Large intestine (tissue), 3 donors: ENCODE data around the gene LRRC61. TPM values are rescaled to one million over a fixed set of nuclear protein-coding genes. Genes with fewer than 3 reads are reported as not detected.

Source experiments
- DNase-seq, 2 donors: peaks; one replicate each; pipeline versions ENCODE4 v3.0.0 to v3.0.0-alpha.2; 2013
- H3K27ac ChIP-seq: one replicate; pipeline ENCODE4 v1.5.1; 2013; ENCODE audit warnings: low read length
- H3K27me3 ChIP-seq: 2 replicates; pipeline ENCODE4 v1.6.1; 2013; ENCODE audit warnings: low read length; ENCODE audit not compliant: control insufficient read depth, insufficient read depth
- H3K36me3 ChIP-seq: 2 replicates; pipeline ENCODE4 v1.6.1; 2013; ENCODE audit warnings: low read length; ENCODE audit not compliant: control insufficient read depth, insufficient read depth
- H3K4me1 ChIP-seq: one replicate; pipeline ENCODE4 v1.6.1; 2013; ENCODE audit warnings: low read length; ENCODE audit not compliant: control insufficient read depth, insufficient read depth
- H3K4me3 ChIP-seq: one replicate; pipeline ENCODE4 v1.5.1; 2013; ENCODE audit warnings: low read length
- H3K9me3 ChIP-seq: one replicate; pipeline ENCODE4 v1.6.1; 2013; ENCODE audit warnings: mild to moderate bottlenecking, low read depth, low read length, moderate library complexity; ENCODE audit not compliant: control insufficient read depth
- WGBS: methylation state at CpG from one replicate; pipeline ENCODE4 v1.1.5; 2013; ENCODE audit warnings: low lambda C conversion rate; ENCODE audit not compliant: insufficient coverage; 5-methylcytosine and 5-hydroxymethylcytosine counted together
- polyA plus RNA-seq: library from polyadenylated mRNA; unstranded; fragments of 120-200 nt; gene quantifications from one replicate; pipeline ENCODE4 v1.2.1, GENCODE V29; 2013

Gene LRRC61
- polyA plus RNA-seq, 1 donor, result 22.8 TPM

- Histone ChIP-seq H3K27ac (no peak overlapping the region), H3K36me3 (no peaks in the 10 kb centered on the region), H3K27me3 (no peaks in the 10 kb centered on the region), H3K4me3 (no peak overlapping the region), H3K9me3 (no peaks in the 10 kb centered on the region), H3K4me1 (peaks cover 2% of the 10 kb centered on the region)
- 62% methylated on average over 2 of the region's 7 CpGs for WGBS
- DNase-seq, result no peak
Measured at GRCh38 chr7:150361402-150361801, 38.2 kb downstream of the LRRC61 start.

GRCh38 chr7:150361807-150362621 lies 38.9 kb downstream of the LRRC61 start:
- Histone ChIP-seq H3K4me3 (no peak overlapping the region), H3K9me3 (no peaks in the 10 kb centered on the region), H3K27me3 (no peaks in the 10 kb centered on the region), H3K4me1 (peaks cover 4% of the 10 kb centered on the region), H3K27ac (no peak overlapping the region), H3K36me3 (no peaks in the 10 kb centered on the region)
- WGBS, result no CpG with 5 or more reads among the region's 18 CpGs
- no peak for DNase-seq

GRCh38 chr7:150363370-150363769 lies 40.2 kb downstream of the LRRC61 start:
- WGBS, result no CpG with 5 or more reads among the region's 4 CpGs
- H3K9me3 ChIP-seq, result no peaks in the 10 kb centered on the region
- H3K36me3 ChIP-seq, result no peaks in the 10 kb centered on the region
- no peak for DNase-seq
- peaks cover 13% of the 10 kb centered on the region for H3K4me1 ChIP-seq
- H3K4me3 ChIP-seq, result no peak overlapping the region
- no peaks in the 10 kb centered on the region for H3K27me3 ChIP-seq
- H3K27ac ChIP-seq, result no peak overlapping the region

GRCh38 chr7:150363872-150364271 lies 40.7 kb downstream of the LRRC61 start:
- Histone ChIP-seq H3K4me1 (peaks cover 13% of the 10 kb centered on the region), H3K9me3 (no peaks in the 10 kb centered on the region), H3K4me3 (no peak overlapping the region), H3K36me3 (no peaks in the 10 kb centered on the region), H3K27ac (no peak overlapping the region), H3K27me3 (no peaks in the 10 kb centered on the region)
- WGBS, result 75% methylated on average over 1 of the region's 5 CpGs
- DNase-seq, result no peak

GRCh38 chr7:150365194-150365593 lies 42.0 kb downstream of the LRRC61 start:
- peaks cover 20% of the 10 kb centered on the region for H3K4me1 ChIP-seq
- no peaks in the 10 kb centered on the region for H3K9me3 ChIP-seq
- no peak overlapping the region for H3K27ac ChIP-seq
- no peak for DNase-seq
- no peak overlapping the region for H3K4me3 ChIP-seq
- H3K27me3 ChIP-seq, result no peaks in the 10 kb centered on the region
- 92% methylated on average over 2 of the region's 10 CpGs for WGBS
- H3K36me3 ChIP-seq, result peaks cover 5% of the 10 kb centered on the region

GRCh38 chr7:150365673-150366398 lies 42.7 kb downstream of the LRRC61 start:
- peaks cover 8% of the 10 kb centered on the region for H3K36me3 ChIP-seq
- no peaks in the 10 kb centered on the region for H3K27me3 ChIP-seq
- WGBS, result no CpG with 5 or more reads among the region's 5 CpGs
- no peak overlapping the region for H3K4me3 ChIP-seq
- DNase-seq, result peak in 1 of 2 donors; percentile 31
- H3K9me3 ChIP-seq, result no peaks in the 10 kb centered on the region
- peaks cover 27% of the 10 kb centered on the region for H3K4me1 ChIP-seq
- no peak overlapping the region for H3K27ac ChIP-seq

- H3K9me3 ChIP-seq, result peaks cover 2% of the 10 kb centered on the region
- 100% methylated on average over 1 of the region's 8 CpGs for whole genome bisulfite sequencing
- H3K4me1 ChIP-seq, result peaks cover 36% of the 10 kb centered on the region
- H3K4me3 ChIP-seq, result peak overlapping the region; percentile 61
- peaks cover 24% of the 10 kb centered on the region for H3K36me3 ChIP-seq
- H3K27me3 ChIP-seq, result no peaks in the 10 kb centered on the region
- DNase-seq, result peak in 1 of 2 donors; percentile 71
- H3K27ac ChIP-seq, result peak overlapping the region; percentile 88
Measured at GRCh38 chr7:150367677-150368095, 44.5 kb downstream of the LRRC61 start.

GRCh38 chr7:150368096-150368883 lies 45.1 kb downstream of the LRRC61 start, which contains the start of gene REPIN1:
REPIN1 (plus strand) TSS chr7:150368822; CDS start chr7:150369712, 890 bp downstream.
- H3K4me1 ChIP-seq, result peaks cover 42% of the 10 kb centered on the region
- H3K9me3 ChIP-seq, result peaks cover 2% of the 10 kb centered on the region
- H3K27ac ChIP-seq, result peak within 1 kb of the TSS; percentile 94
- H3K27me3 ChIP-seq, result no peaks in the 10 kb centered on the region
- WGBS, result no CpG with 5 or more reads among the region's 85 CpGs
- DNase-seq, result peak; percentile 84 to 94
- H3K4me3 ChIP-seq, result peak within 1 kb of the TSS; percentile 82
- H3K36me3 ChIP-seq, result peaks cover 30% of the 10 kb centered on the region

GRCh38 chr7:150368884-150369747 lies 46.0 kb downstream of the LRRC61 start:
- WGBS, result no CpG with 5 or more reads among the region's 58 CpGs

More at GRCh38 chr7:150368884-150369747, 46.0 kb downstream of the LRRC61 start:
- peak; percentile 59 to 85 for DNase-seq
- Histone ChIP-seq H3K4me3 (peak overlapping the region; percentile 82), H3K36me3 (peaks cover 39% of the 10 kb centered on the region), H3K27me3 (no peaks in the 10 kb centered on the region), H3K4me1 (peaks cover 49% of the 10 kb centered on the region), H3K9me3 (peaks cover 2% of the 10 kb centered on the region), H3K27ac (peak overlapping the region; percentile 94)
